C4-2B (cell line): ENCODE measurements around the gene LRRC56.

ENCODE experiments used
- ZFX ChIP-seq: fragments of 450-650 bp; IDR thresholded peaks from 2 replicates; pipeline ENCODE4 v1.6.1; 2017
- TF ChIP-seq, protein P1 (sequence below): fragments of 450-650 bp; conservative IDR thresholded peaks from 2 replicates; pipeline ENCODE4 v1.5.1; 2017; ENCODE audit warnings: mild to moderate bottlenecking

DNA sequence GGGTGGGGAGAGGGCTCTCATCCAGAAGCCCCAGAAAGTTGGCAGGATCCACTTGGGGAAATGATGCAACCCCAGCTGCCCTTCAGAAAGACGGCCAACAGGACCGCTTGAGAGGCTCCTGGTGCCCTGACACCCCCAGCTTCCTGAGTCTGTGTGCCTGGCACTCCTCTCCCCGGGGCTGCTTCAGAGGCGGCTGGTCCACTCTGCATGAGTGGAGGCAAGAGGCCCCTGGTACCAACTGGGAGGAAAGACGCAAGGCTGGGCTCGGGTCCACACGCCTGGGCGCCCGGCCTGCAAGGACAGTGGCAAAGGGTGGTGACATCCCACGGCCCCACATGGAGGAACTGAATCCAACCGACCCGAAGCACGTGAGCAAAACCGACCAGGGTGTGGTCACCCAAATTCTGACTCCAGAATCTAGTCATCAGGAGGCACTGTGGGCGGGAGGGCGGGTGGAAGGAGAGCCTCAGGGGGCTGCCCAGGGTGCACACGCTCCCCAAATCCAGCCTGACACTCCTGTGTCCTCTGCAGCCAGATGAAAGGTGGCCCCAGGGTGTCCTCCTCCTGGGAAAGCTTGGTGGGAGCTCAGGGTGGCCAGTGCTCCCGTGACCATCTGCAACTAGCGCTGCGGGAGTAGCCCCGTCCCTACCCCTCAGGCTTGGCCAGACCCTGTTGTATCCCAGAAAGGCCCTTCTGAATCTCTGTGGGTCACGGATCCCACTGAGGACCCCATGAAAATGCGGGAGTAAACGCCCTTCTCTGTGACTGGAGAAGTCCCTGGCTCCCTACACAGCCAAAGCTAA is 33.9 kb upstream of the LRRC56 start:
- TF ChIP-seq, protein P1, sequence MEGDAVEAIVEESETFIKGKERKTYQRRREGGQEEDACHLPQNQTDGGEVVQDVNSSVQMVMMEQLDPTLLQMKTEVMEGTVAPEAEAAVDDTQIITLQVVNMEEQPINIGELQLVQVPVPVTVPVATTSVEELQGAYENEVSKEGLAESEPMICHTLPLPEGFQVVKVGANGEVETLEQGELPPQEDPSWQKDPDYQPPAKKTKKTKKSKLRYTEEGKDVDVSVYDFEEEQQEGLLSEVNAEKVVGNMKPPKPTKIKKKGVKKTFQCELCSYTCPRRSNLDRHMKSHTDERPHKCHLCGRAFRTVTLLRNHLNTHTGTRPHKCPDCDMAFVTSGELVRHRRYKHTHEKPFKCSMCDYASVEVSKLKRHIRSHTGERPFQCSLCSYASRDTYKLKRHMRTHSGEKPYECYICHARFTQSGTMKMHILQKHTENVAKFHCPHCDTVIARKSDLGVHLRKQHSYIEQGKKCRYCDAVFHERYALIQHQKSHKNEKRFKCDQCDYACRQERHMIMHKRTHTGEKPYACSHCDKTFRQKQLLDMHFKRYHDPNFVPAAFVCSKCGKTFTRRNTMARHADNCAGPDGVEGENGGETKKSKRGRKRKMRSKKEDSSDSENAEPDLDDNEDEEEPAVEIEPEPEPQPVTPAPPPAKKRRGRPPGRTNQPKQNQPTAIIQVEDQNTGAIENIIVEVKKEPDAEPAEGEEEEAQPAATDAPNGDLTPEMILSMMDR, result no peak
- no peak for TF ChIP-seq ZFX
